ENCODE results near the gene PPARA.

PPARA gene

GRCh38 chr22:46280063-46280817, 129.9 kb downstream of the PPARA start:
- no peaks in the 10 kb centered on the region for H3K79me2 ChIP-seq (ENCODE audit: insufficient read depth, low read length)
- no peaks in the 10 kb centered on the region for H3K9me3 ChIP-seq (ENCODE audit: low read length)
- no peak overlapping the region for H3K27ac ChIP-seq (ENCODE audit: low read depth, low read length, poor library complexity, severe bottlenecking)
- no peaks in the 10 kb centered on the region for H3K9me2 ChIP-seq (ENCODE audit: low read depth, low read length)
- no peaks in the 10 kb centered on the region for H3K36me3 ChIP-seq (ENCODE audit: insufficient read depth, low read length)
- H2AFZ ChIP-seq (ENCODE audit: low read length): no peak overlapping the region
- TF ChIP-seq, protein P1, sequence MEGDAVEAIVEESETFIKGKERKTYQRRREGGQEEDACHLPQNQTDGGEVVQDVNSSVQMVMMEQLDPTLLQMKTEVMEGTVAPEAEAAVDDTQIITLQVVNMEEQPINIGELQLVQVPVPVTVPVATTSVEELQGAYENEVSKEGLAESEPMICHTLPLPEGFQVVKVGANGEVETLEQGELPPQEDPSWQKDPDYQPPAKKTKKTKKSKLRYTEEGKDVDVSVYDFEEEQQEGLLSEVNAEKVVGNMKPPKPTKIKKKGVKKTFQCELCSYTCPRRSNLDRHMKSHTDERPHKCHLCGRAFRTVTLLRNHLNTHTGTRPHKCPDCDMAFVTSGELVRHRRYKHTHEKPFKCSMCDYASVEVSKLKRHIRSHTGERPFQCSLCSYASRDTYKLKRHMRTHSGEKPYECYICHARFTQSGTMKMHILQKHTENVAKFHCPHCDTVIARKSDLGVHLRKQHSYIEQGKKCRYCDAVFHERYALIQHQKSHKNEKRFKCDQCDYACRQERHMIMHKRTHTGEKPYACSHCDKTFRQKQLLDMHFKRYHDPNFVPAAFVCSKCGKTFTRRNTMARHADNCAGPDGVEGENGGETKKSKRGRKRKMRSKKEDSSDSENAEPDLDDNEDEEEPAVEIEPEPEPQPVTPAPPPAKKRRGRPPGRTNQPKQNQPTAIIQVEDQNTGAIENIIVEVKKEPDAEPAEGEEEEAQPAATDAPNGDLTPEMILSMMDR (IDR thresholded peaks at IDR 0.05; ENCODE audit: low read length): no peak
- no peak for TF ChIP-seq EZH2 (IDR thresholded peaks at IDR 0.05; ENCODE audit: borderline replicate concordance, low read length)
- H3F3A ChIP-seq (ENCODE audit: insufficient read depth, low read length): no peaks in the 10 kb centered on the region
- no peaks in the 10 kb centered on the region for H4K20me1 ChIP-seq (ENCODE audit: insufficient read depth, low read length)
- H3K9ac ChIP-seq (ENCODE audit: low read length): no peak overlapping the region
- H3K4me3 ChIP-seq (ENCODE audit: low read depth, low read length, poor library complexity, severe bottlenecking): no peak overlapping the region
- 0 out of 2 replicates have a peak, but pooled peaks cover 7% of the 10 kb centered on the region for H3K27me3 ChIP-seq (ENCODE audit: insufficient read depth, low read length)
- no peak overlapping the region for H3K4me2 ChIP-seq (ENCODE audit: low read length)
- peaks cover 11% of the 10 kb centered on the region for H3K4me1 ChIP-seq (ENCODE audit: insufficient read depth, low read length, severe bottlenecking)

DNA sequence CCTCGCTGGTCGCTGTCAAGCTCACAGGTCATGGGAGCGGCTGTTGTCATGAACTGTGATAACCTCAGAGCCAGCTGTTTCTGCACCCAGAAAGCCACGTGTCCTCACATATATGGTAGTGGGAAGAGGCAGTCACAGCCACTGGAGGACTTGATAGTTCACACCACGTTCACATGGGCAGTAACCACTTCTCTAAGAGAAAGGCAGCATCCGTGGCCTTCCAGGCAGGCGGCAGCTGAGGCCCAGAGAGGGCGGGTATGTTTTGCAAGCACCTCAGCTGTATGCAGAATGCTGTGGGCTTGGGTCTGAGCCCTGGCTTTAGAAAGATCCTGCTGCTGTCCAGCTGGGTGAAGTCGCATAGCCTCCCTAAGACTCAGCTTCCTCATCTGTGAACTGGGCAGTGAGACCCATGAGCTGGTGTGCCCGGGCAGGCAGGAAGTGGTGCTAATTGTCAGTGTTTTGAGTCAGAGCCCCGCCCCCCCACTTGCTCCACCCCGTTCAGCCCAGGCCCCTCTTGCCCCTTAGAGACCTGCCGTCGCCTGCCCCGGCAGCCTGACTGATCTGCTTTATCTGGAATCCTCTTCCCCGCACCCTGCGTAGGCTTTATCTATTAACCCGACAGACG, 130.8 kb downstream of the PPARA start:
- TF ChIP-seq, protein P1 (IDR thresholded peaks at IDR 0.05; ENCODE audit: low read length): no peak
- no peak for TF ChIP-seq EZH2 (IDR thresholded peaks at IDR 0.05; ENCODE audit: borderline replicate concordance, low read length)
- no peak overlapping the region for H3K27ac ChIP-seq (ENCODE audit: low read depth, low read length, poor library complexity, severe bottlenecking)
- H3K27me3 ChIP-seq (ENCODE audit: insufficient read depth, low read length): 0 out of 2 replicates have a peak, but pooled peaks cover 7% of the 10 kb centered on the region
- H3K9ac ChIP-seq (ENCODE audit: low read length): no peak overlapping the region; the same call in 1 of the 2 replicates
- no peaks in the 10 kb centered on the region for H3F3A ChIP-seq (ENCODE audit: insufficient read depth, low read length)
- no peak overlapping the region for H3K4me3 ChIP-seq (ENCODE audit: low read depth, low read length, poor library complexity, severe bottlenecking)
- no peaks in the 10 kb centered on the region for H3K9me2 ChIP-seq (ENCODE audit: low read depth, low read length)
- no peak overlapping the region for H2AFZ ChIP-seq (ENCODE audit: low read length)
- H3K4me1 ChIP-seq (ENCODE audit: insufficient read depth, low read length, severe bottlenecking): peaks cover 11% of the 10 kb centered on the region
- H3K9me3 ChIP-seq (ENCODE audit: low read length): no peaks in the 10 kb centered on the region
- 0 out of 2 replicates have a peak overlapping the region, but pooled peaks have one; percentile 8 for H3K4me2 ChIP-seq (ENCODE audit: low read length)
- no peaks in the 10 kb centered on the region for H4K20me1 ChIP-seq (ENCODE audit: insufficient read depth, low read length)
- H3K79me2 ChIP-seq (ENCODE audit: insufficient read depth, low read length): no peaks in the 10 kb centered on the region
- H3K36me3 ChIP-seq (ENCODE audit: insufficient read depth, low read length): no peaks in the 10 kb centered on the region

DNA sequence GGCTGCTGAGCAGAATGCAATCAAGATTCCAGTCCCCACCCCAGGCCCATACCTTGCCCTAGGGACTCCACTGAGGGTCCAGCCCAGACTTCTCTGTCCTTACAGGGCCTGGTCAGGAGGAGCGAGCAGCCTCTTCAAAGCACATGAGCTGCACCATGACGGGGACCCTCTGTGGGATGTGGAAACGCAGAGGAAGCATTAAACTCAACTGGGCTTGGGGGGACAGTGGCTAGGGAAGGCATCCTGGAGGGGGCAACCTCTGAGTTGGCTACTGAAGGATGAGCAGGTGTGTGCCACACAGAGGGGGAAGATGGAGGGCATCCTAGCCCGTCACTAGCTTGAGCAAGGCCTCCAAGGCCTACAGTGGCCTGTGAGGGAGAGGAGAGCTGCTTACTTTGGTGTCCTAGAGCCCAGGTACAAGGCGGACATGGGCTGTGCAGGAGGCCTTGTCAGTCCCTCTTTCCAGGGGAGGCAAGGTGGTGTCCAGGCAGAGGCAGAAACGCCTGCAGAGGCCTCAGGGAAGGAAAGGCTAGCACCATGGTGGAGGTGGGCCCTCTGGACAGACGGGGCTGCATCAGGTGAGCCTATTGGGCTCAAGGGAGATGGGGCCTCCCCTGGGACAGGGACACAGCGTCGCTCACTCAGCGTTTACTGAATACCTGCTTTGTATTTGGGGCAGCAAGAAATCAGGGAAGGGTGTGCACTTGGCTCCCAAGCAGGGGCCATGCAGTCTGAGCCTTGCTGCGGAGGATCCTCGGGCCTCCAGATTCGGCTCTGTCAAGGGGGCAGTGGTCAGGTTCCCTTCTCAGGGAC, 131.7 kb downstream of the PPARA start:
- no peak overlapping the region for H3K4me3 ChIP-seq (ENCODE audit: low read depth, low read length, poor library complexity, severe bottlenecking)
- no peaks in the 10 kb centered on the region for H4K20me1 ChIP-seq (ENCODE audit: insufficient read depth, low read length)

More for the DNA sequence above, 131.7 kb downstream of the PPARA start:
- TF ChIP-seq, protein P1 (IDR thresholded peaks at IDR 0.05; ENCODE audit: low read length): no peak
- TF ChIP-seq EZH2 (IDR thresholded peaks at IDR 0.05; ENCODE audit: borderline replicate concordance, low read length): no peak
- Histone ChIP-seq H2AFZ (ENCODE audit: low read length) (no peak overlapping the region), H3K27ac (ENCODE audit: low read depth, low read length, poor library complexity, severe bottlenecking) (no peak overlapping the region), H3K4me2 (ENCODE audit: low read length) (no peak overlapping the region), H3K9ac (ENCODE audit: low read length) (no peak overlapping the region), H3K9me2 (ENCODE audit: low read depth, low read length) (no peaks in the 10 kb centered on the region), H3K4me1 (ENCODE audit: insufficient read depth, low read length, severe bottlenecking) (peaks cover 11% of the 10 kb centered on the region), H3F3A (ENCODE audit: insufficient read depth, low read length) (no peaks in the 10 kb centered on the region), H3K9me3 (ENCODE audit: low read length) (no peaks in the 10 kb centered on the region), H3K79me2 (ENCODE audit: insufficient read depth, low read length) (no peaks in the 10 kb centered on the region), H3K36me3 (ENCODE audit: insufficient read depth, low read length) (no peaks in the 10 kb centered on the region), H3K27me3 (ENCODE audit: insufficient read depth, low read length) (0 out of 2 replicates have a peak, but pooled peaks cover 7% of the 10 kb centered on the region)

Data from OCI-LY1 (cell line).